Dedifferentiated amniotic fluid mesenchymal stem cell (primary cell): ENCODE data around the gene ZNF710.

ENCODE experiments used
- DNase-seq: peaks from one replicate; pipeline ENCODE4 v3.0.0-alpha.2; 2016; ENCODE audit errors: extremely low spot score

ZNF710 gene

GRCh38 chr15:90079619-90080457 lies 78.7 kb downstream of the ZNF710 start:
- DNase-seq = no peak

- no peak for DNase-seq
These were observed 79.3 kb downstream of the ZNF710 start for GRCh38 chr15:90080458-90080755.

GRCh38 chr15:90080818-90081393 lies 79.8 kb downstream of the ZNF710 start:
- DNase-seq = no peak

- DNase-seq = no peak
These were observed 81.1 kb downstream of the ZNF710 start for GRCh38 chr15:90082140-90082715.

- DNase-seq = no peak
These were observed 82.3 kb downstream of the ZNF710 start for GRCh38 chr15:90083419-90083818.

- DNase-seq = no peak
These were observed 83.0 kb downstream of the ZNF710 start for GRCh38 chr15:90083954-90084607.

- DNase-seq = no peak
These were observed 83.8 kb downstream of the ZNF710 start for GRCh38 chr15:90084876-90085423.

- no peak for DNase-seq
These were observed 84.4 kb downstream of the ZNF710 start for GRCh38 chr15:90085565-90085964.

GRCh38 chr15:90086868-90087268 lies 85.7 kb downstream of the ZNF710 start:
- no peak for DNase-seq

GRCh38 chr15:90087454-90088154 lies 86.5 kb downstream of the ZNF710 start:
- no peak for DNase-seq

GRCh38 chr15:90090226-90090848 lies 89.2 kb downstream of the ZNF710 start:
- no peak for DNase-seq

- no peak for DNase-seq
These were observed 90.2 kb downstream of the ZNF710 start for GRCh38 chr15:90091156-90091931.

- no peak for DNase-seq
These were observed 94.4 kb downstream of the ZNF710 start for GRCh38 chr15:90095521-90095959.

- DNase-seq = no peak
These were observed 96.4 kb downstream of the ZNF710 start for GRCh38 chr15:90097475-90097874.

GRCh38 chr15:90099072-90099867 lies 98.1 kb downstream of the ZNF710 start:
- DNase-seq = no peak

GRCh38 chr15:90099868-90100831 lies 99.0 kb downstream of the ZNF710 start:
- no peak for DNase-seq

GRCh38 chr15:90101130-90101968 lies 100.2 kb downstream of the ZNF710 start:
- DNase-seq = no peak
